Heart left ventricle (tissue), 13 donors: ENCODE measurements around the gene TDP2.
"Not testable (repeated sequence)": the region's sequence is repeated elsewhere in the genome, so short reads cannot be mapped to it uniquely, and the experiment has no call there.

Experiments
- CTCF ChIP-seq, 12 donors: fragments of 200-600 bp; sonication (generic) in 4 of 12; IDR thresholded peaks; one replicate each; pipeline versions ENCODE4 v1.5.0 to v1.8.0; 2018 to 2022; ENCODE audit warnings: antibody characterized with exemption in 12 of 12, mild to moderate bottlenecking in 5 of 12
- POLR2A ChIP-seq, 2 donors: fragments of 450-650 bp; IDR thresholded peaks; one replicate each; pipeline ENCODE4 v1.6.1; 2017; ENCODE audit warnings: antibody characterized with exemption in 2 of 2, mild to moderate bottlenecking in 2 of 2, moderate library complexity in 2 of 2
- donor health status: ischemic (EF 13 %, LVEDD 7.1; RV severe dilation, severe dysfunction).
- donor health status: DM: no; HTN: yes; CAD: no.
- donor health status: DM: no; HTN: no; CAD: no.
- donor health status: ischemic (EF 25% LVEDD 6.9; RV normal size, moderate dysfunction).
- donor health status: ischemic (EF 25% LVEDD 5.7; RV mildly dilated, moderate dysfunction).
- donor health status: ischemic (EF 35%, LVEDD 5.7; RV mildly dilated, moderate dysfunction).
- donor health status: nonischemic (EF 11% LVEDD 7.7; RV severe dilation, severe dysfunction).
- donor health status: DM: yes; HTN: yes; CAD: no.
- donor health status: PGD.
- donor health status: ischemic (EF 29% LVEDD 5.4; RV normal size, mild dysfunction).
- donor health status: nonischemic (EF 23%, LVEDD 6.1; RV moderate dilation, normal function).

DNA sequence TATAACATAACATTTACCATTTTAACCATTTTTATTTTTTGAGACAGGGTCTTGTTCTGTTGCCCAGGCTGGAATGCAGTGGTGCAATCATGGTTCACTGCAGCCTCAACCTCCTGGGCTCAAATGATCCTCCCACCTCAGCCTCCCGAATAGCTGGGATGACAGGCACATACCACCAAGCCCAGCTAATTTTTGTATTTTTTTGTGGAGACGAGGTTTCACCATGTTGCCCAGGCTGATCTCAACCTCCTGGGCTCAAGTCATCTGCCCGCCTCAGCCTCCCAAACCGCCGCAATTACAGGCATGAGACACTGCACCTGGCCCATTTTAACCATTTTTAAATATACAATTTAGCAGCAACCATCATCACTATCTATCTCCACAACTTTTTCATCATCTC lies 26.1 kb downstream of the TDP2 start:
- TF ChIP-seq CTCF, POLR2A (IDR thresholded peaks at IDR 0.05): not testable (repeated sequence)
